H1 (cell line): ENCODE results near the gene LRTM2. TPM values are rescaled to one million over a fixed set of nuclear protein-coding genes. Genes with fewer than 3 reads are reported as not detected.

Experiments
- EZH2 ChIP-seq: fragments of 200-600 bp; sonication (generic); IDR thresholded peaks from 2 replicates; pipeline ENCODE4 v1.7.1; 2012; ENCODE audit warnings: low read depth, mild to moderate bottlenecking, moderate library complexity, low read length, inconsistent platforms; ENCODE audit not compliant: severe bottlenecking
- RFX5 ChIP-seq: IDR thresholded peaks from 2 replicates; pipeline ENCODE4 v1.6.1; 2011; ENCODE audit warnings: low read depth, low read length, improper control_type of control experiment, borderline replicate concordance
- SIRT6 ChIP-seq: IDR thresholded peaks from one replicate; pipeline ENCODE4 v1.7.1; 2012; ENCODE audit warnings: low read length, inconsistent platforms
- polyA plus RNA-seq, 7 experiments: library from polyadenylated mRNA; depleted of rRNA in 3 of 7; stranded (reverse) in 5 of 7; unstranded in 2 of 7; fragments of >200 nt in 5 of 7; fragments of 200-250 nt in 2 of 7; gene quantifications; 1 replicate in 5 of 7; 2 replicates in 1 of 7; 4 replicates in 1 of 7; pipeline versions ENCODE4 v1.2.1 to v1.2.3, GENCODE V29; 2011 to 2013; ENCODE audit warnings: missing spikeins in 2 of 7, mixed read lengths in 2 of 7
- total RNA-seq: library from RNA; stranded (reverse); fragmentation: NEBNext Ultra II Directional; extraction: Animal tissue kit (Norgen Biotek cat#: 25700); gene quantifications from 2 replicates; pipeline ENCODE4 v1.2.1, GENCODE V29; 2021

The LRTM2 gene
- total and polyA plus RNA-seq, 2 of the 8 experiments (the other 6 are each of a cell fraction or from before 2014, with no cell fraction given): 0.06 TPM; not detected in 1

DNA sequence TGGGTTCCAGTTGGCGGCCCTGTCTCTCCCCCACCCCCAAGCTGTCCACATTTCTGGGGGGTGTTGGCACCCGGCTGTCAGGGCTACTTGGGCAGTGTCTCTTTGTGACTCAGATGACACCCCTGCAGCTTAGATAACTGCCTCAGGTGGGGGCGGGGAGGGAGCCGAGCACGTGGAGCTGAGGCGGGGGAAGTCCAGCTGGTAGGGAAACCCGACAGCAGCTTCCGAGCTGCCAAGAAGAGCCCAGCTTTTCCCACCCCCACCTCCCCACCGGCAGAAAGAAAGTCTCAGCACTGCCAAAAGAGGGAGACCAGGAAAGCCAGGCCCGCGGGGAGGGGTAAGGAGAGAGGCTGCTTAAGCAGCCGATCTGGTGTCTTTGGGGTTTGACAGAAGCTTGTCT is 1.4 kb downstream of the LRTM2 start (continued):
- TF ChIP-seq RFX5 (no peak), EZH2 (no peak), SIRT6 (no peak)
